ENCODE measurements around the gene LRRN2.
"Not testable (repeated sequence)": the region's sequence is repeated elsewhere in the genome, so short reads cannot be mapped to it uniquely, and the experiment has no call there.

LRRN2 gene

DNA sequence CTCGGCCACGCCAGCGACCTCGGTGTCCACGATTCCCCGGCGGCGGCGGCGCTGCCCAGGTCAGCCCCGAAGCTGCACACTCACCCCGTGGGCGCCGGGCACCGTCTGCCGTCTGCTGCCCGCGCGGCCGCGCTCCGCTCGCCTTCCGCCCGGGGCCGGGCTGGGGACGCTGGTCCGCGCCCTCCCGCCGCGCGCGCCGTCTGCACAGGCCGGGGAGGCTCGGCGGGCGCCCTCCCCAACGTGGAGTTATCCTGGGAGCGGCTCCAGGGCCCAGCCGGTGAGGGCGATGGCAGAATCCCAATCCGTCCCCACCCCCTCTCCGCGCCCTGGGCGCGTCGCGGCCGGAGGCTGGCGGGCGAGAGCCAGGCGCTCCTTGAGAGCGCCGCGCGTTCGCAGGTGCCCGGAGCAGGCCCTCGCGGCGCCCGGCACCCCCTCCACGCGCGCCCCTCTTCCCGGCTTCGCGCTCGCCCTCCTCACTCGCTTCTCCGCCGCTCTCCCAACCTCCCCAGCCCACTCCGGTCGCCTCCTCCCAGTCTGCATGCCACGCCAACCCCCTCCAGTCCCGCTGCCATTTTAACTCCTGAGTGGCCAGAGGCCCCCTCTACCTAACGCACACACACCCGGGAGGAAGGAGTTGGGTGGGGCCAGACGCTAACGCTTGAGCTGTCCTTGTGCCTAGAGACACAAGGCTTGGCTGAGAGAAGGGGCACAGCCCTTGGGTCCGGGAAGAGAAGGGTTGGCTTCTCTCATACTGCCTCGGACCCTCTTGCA, at the start of gene LRRN2:
Gene LRRN2, minus strand, starts transcription at position 503 of the 771 bp plus-strand sequence. CDS start 65,746 bp downstream, outside the sequence.
- no peak for DNase-seq

DNA sequence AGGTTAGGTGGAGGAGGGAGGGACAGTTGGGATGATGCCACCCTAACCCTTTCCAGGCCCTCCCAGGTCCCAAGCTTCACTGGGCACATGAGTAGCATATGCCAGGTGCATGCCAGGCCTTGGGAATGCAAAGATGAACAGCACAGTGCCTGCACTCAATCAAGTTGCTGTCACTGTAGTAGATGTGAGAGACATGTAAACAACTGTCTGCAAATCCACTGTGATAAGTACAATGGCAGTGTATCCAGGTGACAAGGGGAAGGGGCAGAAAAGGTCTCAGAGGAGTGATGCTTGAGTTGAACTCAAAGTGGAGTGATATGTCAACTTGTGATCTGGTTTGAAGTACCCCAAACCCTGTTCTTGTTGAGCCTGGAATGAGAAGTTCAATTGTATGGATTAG, 49.5 kb upstream of the LRRN2 start:
- no peak for DNase-seq

DNA sequence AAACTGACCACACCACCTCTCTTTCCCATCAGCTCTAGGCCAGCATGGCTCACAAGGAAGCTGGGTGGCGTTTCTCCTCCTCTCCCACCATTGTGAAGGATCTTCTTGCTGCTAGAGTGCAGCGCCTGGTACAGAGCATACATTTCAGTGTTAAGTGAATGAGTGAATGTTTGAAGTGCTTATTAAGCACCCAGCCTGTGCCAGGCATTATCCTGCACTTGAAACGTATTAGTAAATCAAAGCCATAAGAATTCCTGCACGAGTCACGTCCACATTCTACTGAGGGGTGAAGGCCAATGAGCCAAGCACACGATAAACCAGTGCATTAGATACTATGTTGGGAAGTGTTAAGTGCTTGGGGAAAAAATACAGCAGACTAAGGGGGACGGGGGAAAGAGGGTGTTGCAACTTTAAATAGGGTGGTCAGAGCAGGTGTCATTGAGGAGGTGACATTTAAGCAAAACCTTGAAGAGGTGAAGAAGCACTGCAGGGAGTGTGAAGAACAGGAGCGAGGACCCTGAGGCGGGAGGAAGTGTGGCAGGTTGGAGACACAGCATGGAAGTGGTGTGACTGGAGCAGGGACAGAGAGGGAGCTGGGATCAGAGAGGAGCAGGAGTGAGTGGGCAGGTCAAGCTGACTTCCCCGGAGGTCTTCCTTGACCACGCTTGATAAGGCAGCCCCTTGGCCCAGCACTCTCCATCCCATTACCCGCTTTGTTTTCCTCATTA, 48.5 kb upstream of the LRRN2 start:
- DNase-seq, result no peak

DNA sequence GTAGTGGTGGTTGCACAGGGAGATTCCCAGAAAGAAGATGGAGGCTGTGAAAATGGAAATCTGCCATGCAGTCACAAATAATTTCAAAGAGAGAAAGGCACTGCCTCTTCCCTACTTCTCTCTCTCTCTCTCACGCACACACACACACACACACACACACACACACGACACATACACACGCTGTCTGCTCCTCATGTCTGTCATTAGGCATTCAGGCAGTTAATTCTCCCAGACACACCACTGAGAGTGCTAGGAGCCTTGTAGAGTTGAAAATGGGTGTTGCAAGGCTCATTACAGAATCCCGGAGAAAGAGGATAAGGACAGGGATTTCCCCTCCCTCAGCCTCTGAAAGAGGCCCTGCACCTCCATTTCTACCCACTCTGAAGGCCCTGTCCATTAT, 47.8 kb upstream of the LRRN2 start:
- DNase-seq, result no peak

DNA sequence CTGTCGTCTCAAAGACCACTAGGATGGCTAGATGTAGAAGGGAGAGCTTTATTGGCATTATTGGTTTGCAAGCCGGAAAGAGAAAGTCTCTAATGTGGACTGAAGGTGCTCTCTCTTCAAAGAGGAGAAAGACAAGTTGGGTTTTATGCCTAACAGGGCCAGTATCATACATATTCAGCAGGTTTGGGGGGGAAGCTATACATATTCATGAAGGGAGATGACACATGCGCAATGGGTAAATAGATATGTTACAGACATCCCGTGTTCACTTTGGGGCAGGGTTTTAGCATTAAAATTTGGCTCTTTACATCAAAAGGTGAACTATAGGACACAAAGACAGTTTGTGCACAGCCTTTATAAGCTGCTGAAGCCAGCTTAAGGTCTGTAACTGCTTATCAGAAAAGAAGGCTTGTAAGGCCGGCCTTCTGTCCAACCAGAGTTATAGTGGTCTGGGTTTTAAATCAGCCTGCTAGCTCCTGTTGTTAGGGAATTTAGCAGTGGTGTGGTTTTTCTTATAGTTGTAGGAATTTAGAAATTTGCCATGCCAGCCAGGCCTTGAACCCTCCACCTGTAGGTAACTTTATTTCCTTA, 46.5 kb upstream of the LRRN2 start:
- DNase-seq, result no peak

DNA sequence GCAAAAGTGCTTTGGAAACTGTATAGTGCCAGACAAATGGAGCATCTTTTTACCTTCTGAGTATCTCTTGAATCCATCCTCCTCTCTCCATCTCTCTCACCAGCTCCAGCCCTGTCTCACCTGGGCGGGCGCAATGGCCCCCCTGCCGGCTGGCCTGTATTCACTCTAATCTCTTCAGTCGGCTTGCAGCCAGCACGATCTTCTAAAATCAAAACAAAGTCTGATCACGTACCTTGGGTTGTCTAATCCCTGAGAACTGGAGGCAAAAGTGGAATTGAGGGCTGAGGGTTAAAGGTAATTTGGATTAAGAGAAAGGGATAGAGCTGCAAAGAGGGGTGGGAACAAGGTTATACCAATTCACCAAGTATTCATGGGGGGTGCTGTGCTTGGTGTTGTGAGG, 46.0 kb upstream of the LRRN2 start:
- no peak for DNase-seq

DNA sequence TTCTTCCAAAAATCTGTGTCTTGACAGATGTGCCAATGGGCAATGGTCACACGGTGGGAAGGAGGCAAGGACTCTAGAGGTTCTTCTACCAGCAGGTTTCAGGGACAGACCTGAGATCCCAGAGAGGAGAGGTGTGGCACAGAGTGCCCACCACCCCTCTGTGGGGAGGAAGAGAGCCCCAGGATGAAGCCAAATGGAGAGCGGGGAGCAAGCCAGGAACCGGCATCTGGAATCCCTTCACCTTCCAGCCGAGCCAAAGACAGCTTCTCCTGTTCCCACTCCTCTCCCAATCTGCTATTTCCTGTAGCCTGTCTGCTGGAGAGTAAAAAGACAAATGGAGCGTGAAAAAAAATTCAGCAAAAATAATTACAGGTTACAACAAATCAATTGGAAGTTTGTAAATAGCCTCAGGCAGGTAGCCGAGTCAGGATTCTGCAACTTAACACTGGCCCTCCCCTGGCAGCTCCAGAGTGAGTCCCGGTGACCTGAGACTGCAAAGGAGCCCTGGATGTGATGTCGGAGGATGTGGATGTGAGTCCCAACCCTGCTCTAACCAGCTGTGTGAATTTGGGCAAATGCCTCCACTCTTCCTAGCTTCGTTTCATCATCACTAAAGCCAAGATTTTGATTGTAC, 45.4 kb upstream of the LRRN2 start:
- DNase-seq, result no peak

DNA sequence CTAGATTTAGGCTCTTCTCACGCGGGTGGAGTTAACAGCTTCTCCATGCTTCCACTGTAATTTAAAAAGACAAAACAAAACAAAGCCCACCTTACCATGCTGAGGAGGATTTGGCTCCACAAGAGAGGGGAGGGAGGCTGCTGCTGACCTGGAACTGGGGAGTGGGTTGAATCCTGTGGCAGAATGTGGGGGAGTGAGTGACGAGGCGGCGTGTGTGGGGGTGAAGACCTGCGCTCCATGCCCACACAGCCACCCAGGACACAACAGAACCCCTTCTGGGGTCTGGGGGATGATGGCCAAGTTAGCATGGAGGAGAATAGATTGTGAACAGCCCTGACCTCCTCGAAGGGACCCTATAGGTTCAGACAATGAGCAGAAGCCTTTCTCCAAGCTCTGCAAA, 44.0 kb upstream of the LRRN2 start:
- no peak for DNase-seq

DNA sequence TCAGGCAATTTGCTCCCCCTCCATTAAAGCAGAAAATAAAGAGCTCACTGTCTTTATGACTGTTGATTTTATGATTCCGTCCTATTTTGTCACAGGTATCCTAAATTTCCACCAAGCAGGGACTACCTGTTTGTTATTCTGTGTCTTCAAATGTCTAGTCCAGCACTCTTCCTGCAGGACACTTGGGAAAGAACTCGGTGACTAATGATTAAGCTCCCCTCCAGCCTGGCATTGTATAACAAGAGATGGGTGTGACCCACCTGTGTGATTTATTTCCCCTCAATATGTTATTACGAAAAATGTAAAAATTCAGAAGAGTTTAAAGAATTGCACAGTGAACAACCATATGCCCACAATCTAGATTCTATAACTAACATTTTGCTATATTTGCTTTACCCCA, 42.9 kb upstream of the LRRN2 start:
- no peak for DNase-seq

DNA sequence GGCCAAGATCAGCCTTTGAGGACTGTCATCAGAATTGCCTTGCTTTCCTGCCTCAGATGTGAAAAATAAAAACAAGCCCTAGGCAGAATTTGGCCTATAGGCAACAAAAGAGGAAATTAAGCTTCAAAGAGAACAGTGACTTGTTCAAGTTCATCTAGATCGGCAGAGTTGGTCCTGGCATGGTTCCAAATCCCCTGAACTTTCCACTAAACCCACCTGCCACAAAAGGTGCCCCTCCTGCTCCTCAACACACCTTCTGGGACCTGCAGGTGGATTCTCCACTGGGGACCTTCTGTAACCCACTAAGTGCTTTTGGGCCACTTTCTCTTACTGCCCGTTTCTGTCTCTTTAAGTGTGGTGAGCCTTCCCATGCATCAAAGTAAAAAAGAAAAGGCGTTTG, 42.5 kb upstream of the LRRN2 start:
- no peak for DNase-seq

DNA sequence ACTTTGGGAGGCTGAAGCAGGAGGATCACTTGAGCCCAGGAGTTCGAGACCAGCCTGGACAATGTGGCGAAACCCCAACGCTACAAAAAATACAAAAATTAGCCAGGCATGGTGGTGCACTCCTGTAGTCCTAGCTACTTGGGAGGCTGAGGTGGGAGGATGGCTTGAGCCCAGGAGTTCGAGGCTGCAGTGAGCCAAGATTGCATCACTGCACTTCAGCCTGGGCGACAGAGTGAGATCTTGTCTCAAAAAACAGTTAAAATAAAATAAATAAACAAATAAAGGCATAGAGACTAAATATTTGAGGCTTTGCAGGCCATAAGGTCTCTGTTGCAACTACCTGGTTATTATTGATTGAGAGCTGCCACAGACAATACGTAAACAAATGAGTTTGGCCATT, 41.9 kb upstream of the LRRN2 start:
- DNase-seq, result not testable (repeated sequence)

DNA sequence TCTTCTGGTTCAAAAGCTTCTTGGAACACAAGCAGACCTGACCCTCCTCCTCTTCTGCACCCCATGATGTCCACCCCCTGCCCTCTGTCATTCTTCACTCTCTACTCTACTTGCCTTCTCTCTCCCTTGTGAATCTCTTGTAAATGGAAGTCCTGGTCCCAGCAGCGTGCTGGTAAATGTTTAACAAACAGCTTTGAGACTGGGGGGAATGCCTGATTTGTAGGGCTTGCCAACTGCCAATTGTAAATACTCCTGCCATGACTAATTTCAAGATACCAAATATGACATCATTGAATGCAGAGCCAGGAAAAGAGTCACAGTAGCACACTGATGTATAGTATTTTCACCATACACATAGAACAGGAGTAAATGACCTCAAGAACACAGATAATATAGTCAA, 40.9 kb upstream of the LRRN2 start:
- DNase-seq, result peak; percentile 38

DNA sequence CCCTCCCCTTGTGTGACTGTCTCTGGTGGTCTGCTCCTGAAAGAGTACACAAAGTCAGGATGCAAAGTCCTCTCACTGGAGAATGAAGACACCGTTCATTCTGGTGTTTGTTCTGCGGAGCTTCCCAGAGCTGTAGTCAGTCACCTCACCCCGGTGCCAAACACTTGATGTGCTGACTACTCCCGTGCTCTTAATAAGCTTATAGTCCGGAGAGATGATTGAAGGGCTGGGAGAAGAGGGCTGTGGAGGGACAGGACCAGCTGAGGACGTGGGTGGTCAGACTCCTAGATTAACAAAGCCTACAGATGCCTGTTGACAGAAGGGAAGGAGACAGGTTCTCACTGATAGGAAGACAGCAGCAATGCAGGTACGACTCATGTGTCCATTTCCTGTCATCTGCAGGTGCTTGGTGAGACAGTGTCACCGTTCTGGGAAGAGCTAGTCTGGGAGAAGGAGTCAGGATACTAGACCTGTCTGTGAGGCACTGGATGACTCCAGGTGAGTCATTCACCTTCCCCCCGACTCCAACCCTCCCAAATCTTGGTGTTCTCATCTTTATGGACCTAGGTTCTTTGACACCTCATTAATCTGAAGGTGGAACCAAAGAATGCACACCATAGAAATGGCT, 40.4 kb upstream of the LRRN2 start:
- no peak for DNase-seq

DNA sequence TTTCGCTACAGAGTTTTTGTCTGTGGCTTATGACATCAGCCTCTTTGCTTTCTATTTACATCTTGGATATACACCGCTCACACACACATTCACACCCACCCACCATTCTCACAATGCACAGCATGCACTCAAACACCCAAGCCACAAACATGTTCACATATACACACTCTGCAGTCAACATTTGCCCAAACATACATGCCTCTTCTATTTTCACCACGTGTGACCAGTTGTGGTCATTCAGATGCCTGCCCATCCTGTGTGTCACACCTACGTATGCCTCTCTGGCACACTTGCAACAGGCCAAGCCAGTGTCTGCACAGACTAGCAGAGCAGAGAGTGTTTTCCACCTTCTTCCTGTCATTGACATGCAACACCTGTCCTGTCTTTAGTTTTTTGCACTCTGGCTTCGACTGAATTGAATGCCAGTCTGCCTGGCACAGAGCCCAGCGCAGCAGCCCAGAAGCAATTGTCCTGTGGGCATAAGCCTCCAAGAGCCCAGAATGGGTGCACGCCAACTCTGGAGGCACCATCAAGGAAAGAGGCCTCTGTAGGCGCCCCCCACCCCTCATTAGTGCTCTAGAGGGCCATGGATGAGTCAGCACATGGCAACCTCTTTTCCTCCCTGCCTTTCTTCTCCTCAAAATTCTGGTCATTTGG, 37.7 kb upstream of the LRRN2 start:
- DNase-seq, result no peak

DNA sequence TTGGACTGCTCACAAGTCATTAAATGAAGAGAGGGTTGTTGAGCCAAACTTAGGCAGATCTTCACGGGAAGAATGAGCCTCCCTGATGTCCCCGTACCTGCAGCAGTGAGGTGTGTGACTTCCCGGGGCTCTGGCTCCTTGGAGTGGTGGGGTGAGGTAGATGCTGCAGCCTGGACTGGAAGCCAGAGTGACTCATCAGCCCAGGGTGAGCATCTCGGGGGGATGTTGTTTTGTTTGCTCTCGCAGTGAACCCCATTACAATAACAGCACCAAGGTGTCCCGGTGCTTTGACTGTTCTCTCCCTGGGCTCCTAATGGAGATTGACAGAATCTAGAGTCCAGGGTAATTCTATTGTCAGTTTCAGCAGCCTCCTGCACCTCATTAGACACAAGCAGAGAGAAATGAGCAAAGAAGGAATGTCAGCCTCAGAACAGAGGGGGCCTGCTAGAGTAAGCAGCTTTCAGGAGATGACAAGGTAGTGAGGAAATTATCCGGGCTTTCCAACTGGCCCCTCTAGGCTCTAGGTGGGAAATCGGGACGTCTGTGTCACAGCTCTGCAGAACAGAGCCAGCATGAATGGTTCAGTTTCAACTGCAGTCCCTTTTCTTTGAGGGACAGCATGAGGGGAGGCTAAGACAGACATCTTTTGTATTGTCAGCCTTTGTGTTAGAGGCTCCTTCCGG, 36.0 kb upstream of the LRRN2 start:
- DNase-seq, result no peak

DNA sequence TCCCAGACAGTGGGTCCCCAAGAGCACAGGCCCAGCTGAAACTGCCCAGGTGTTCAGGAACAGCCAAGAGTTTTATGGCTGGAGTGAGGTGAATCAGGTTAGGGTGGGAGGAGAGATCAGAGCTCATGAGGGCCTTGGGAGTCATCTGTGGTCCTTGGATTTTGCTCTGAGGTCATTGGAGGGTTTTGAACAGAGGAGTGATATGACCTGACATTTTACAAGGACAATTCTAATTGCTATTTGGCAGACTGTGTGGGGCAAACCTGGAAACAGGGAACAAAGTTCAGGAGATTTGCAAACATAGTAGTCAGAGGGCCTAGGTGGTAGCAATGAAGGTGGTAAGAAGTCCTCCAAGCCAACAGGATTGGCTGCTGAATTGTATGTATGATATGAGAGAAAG, 31.1 kb upstream of the LRRN2 start:
- no peak for DNase-seq

DNA sequence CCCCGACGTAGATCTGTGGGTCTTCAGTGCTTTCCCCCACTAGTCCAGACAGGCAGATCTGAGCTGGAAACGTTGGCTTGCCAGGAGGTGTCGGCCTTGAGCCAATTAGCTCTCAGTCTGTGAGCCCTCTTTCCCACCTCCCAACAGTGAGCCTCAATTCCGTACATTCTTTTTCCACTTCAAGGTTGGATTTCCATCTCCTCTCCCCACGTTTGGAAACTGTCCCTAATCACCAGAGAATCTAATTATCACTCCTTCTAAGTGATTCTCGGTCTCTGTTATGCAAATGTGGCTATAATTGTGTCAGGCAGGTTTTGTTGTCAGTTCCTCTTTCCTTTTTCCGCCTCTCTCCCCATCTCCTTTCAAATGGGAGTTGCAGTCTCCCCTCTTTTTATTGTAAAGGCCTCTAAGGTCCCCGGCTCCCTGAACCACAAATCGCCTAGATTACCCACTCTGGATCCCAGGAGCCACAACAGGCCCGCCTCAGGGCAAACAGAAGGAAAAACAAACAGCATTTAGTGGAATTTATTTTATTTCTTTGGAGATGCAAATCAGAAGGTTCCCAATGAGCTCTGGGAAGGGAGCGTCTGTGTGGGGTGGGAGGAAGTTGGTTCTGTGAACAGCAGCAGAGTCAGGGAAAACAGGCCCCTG, 29.4 kb upstream of the LRRN2 start:
- DNase-seq, result no peak

DNA sequence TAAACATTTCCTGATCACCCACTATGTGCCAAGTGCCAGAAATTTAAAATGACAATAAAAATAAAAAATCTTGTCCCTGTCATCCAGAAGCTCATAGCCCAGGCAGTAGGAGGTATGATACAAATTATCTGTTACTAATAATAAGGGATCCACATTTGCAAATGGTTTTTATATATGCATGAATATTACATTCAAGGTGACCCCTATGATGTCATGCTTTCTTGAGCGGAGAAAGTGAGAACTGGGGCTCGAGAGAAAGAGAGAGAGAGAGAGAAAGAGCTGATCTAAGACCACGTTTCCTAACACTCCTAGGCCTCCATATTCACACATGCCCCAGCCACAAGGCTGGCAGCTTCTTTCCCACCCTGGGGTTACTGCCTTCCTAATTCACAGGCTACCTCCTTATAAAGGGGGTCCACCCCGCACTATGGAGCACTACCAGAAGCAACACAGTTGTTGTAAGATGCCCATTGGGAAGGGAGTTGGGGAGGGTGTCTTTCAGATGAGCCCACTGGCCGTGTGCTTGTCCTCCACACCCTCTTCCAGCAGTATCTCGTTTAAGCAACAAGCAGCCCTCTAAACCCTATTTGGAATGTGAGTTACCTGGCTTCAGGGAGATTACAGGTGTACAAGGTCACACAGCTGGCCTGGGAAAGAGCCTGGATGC, 28.8 kb upstream of the LRRN2 start:
- no peak for DNase-seq

DNA sequence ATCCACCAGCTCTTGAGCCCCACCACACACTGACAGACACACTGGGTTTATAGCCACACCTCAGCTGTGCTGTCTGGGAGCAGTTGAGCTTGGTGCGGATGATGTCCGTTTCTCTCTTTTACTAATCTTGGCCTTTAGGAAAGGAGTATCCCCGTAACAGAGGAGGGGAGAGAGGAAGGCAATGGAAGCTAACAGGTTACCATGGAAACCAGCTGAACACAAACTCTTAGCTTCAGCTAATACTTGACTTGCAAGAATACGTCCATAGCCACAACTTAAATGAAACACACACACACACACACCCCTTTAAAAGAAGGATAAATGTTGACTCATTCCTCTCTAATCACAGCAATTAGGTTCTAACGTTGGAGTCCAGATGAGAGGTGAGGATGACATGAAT, 28.0 kb upstream of the LRRN2 start:
- no peak for DNase-seq

DNA sequence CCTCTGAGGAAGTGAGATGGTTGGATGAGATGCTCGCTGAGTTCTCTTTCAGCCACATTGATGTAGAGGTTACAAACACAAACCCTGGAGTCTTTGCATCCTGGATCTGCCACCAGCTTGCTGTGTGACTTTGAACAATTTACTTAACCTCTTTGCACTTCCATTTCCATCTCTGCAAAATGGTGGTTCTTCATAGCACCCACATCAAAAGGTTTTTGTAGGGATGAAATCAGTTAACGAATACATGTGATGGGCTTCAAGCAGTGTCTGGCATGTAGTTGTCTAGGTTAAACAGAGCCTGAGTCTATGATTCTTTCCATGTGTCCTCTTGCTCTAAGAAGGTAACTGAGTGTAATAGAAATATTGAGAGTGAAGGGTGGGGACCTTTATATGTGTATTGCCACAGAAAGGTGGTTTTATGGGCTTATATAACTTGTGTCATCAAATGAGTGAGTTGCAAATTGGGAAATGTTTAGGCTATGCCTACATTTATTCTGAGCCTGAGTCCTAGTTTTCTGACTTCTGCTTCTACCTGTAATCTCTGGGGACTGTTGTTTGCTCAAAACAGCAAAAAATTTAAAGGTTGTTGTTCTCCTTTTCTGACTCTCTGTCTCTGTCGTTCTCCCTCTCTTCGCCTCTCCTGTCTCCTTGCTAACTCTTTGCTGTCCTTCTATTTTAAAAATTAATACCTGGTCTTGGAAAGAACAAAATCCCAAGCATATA, 27.3 kb upstream of the LRRN2 start:
- no peak for DNase-seq

All from activated CD4-positive, alpha-beta T cell treated with anti-CD3 and anti-CD28 coated beads, Interleukin-2, amount 50 U/mL, for 16 hours (primary cell).